ENCODE results near the gene LRRC10.

The LRRC10 gene

GRCh38 chr12:69585189-69586062 lies 25.3 kb downstream of the LRRC10 start, which contains the start of gene CCT2:
TSS of gene CCT2 (plus strand) at chr12:69585459. CDS start at chr12:69585522, 63 bp downstream.
- H3K4me3 ChIP-seq (ENCODE audit: low read depth, low read length), result peak within 1 kb of the TSS; percentile 100
- TF ChIP-seq CTCF (IDR thresholded peaks at IDR 0.05; ENCODE audit: low read depth, low read length), result peak; percentile 39; the same call in 1 of the 2 replicates

GRCh38 chr12:69583203-69583602 lies 27.5 kb downstream of the LRRC10 start:
- TF ChIP-seq CTCF (IDR thresholded peaks at IDR 0.05; ENCODE audit: low read depth, low read length), result no peak
- H3K4me3 ChIP-seq (ENCODE audit: low read depth, low read length), result no peak overlapping the region

- no peak overlapping the region for H3K4me3 ChIP-seq (ENCODE audit: low read depth, low read length)
- no peak for TF ChIP-seq CTCF (IDR thresholded peaks at IDR 0.05; ENCODE audit: low read depth, low read length)
These were observed 30.6 kb downstream of the LRRC10 start for GRCh38 chr12:69580074-69580473.

- TF ChIP-seq CTCF (IDR thresholded peaks at IDR 0.05; ENCODE audit: low read depth, low read length), result no peak
These were observed 31.7 kb downstream of the LRRC10 start for GRCh38 chr12:69579029-69579428.

GRCh38 chr12:69578283-69578682 lies 32.4 kb downstream of the LRRC10 start:
- TF ChIP-seq CTCF (IDR thresholded peaks at IDR 0.05; ENCODE audit: low read depth, low read length), result no peak
- H3K4me3 ChIP-seq (ENCODE audit: low read depth, low read length), result no peak overlapping the region

More at GRCh38 chr12:69579029-69579428, 31.7 kb downstream of the LRRC10 start:
- H3K4me3 ChIP-seq (ENCODE audit: low read depth, low read length), result no peak overlapping the region

GRCh38 chr12:69575346-69575745 lies 35.4 kb downstream of the LRRC10 start:
- H3K4me3 ChIP-seq (ENCODE audit: low read depth, low read length), result no peak overlapping the region
- TF ChIP-seq CTCF (IDR thresholded peaks at IDR 0.05; ENCODE audit: low read depth, low read length), result no peak

All from WI38 (cell line).